DMS153 treated with DMSO at 0.1 percent for 48 hours (cell line): ENCODE measurements around the gene FRS2.

Source experiments
- DNase-seq: peaks from one replicate; lab custom pipeline; 2025; ENCODE audit not compliant: unreplicated experiment; lab: John Stamatoyannopoulos, UW

FRS2 gene

DNA sequence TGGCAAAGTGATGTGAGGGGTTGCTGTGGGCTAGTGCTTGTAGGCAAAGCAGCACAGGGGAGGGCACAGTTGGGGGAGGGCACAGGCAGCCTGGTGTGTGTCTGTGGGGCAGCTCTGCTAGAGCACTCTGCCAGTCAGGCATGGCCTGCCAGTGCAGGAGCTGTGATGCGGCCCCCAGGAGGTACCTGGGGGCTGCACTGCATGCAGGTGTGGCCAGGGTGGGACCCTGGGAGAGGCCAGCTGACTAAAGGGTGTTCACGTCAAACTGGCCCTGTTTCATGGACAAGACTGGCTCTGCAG is 54.1 kb downstream of the FRS2 start:
- DNase-seq, result no peak

DNA sequence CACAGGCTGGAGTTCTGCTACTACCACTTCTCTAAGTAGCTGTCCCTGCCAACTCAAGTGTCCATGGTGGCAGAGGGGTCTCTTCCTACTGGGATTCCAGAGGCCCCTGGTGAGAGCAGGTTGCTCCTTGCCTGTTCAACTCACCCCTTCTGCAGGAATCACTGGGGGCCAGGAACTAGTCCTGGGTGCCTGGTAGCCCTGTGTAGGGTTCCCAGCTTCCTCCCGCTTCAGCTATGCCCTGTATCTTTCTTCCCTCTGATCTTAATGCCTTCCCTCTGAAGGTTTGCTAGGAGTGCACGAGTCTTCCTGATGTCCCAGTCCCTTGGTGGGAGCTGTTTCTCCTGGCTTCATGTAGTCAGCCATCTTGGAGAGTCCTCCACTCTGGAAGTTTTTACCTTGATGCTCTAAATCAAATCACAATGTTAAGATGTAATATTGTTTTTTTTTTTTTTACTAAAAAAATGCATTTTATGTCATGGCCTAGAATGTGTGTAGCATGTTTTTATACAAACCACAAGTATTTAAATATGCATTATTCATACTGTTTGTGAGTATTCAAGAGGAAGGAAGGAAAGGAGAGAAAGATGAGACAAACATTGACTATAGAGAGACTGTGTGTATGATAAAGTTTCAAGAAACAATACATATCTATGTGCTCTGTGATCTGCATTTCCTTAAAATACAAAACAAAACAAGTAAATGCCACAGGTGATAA is 54.7 kb downstream of the FRS2 start:
- no peak for DNase-seq

DNA sequence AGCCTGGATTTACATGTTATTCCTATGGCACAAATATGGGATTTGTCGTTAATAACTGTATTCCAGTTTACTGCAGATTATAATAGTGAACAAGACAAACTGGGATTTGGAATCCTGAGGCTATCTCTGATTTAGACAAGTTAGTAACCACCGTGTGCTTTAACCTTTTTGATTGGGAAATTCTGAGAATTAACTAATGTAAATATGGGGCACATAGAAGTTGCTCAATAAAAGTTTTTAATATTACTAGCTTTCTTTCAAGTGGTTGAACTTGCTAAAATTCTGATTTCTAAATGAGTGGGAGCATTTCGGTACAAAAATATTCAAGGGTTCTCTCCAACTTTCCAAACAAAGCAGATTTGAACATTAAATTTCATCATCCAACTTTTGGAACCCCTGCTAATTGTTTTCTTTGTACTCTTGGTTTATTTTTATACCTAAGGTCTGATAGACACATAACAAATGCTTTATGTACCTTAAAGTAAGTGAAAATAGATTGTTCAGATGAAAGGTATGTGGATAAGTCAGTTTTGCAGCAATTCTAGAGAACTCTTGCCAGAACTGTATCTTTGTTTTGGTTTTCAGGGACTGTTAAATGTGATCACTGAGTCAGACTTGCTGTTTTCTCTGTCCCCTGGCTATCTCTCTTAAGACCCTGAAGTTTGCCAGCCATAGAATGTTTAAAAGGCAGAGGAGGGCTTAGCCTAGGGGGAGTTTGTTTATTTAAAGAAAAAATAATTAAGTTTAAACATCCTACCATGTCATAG is 57.5 kb downstream of the FRS2 start:
- no peak for DNase-seq

DNA sequence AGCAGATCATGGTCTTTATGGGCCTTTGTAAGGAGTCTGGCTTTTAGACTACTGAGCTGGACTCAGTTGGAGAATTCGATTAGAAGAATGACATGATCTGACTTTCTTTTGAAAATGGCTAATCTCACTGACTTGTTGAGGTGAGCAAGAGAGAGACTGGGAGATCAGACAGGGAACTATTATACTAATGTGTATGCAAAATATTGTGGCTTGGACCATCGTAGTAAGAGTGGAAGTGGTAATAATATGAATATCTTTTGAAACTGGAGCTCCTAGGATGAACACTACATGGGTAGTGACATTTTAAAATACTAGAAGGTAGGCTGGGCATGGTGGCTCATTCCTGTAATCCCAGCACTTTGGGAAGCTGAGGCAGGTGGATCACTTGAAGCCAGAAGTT is 58.8 kb downstream of the FRS2 start:
- DNase-seq, result no peak

DNA sequence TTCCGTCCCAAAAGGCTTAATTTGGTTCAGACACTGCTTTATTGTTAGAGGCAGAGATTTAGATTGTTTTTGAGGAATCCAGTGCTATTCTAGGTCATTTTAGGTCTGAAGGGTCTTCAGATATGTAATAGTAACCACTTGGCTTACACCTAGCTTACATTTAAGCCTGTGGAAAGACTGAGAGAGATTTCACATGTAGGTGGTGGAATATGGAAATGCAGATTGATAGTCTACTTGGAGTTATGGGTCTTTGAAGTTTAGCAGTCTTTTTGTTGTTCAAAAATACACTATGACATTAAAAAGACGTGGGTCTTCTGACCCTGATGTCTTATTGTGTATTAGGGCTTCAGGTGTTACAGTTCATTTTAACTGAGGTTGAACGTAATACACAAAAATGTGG is 63.7 kb downstream of the FRS2 start:
- no peak for DNase-seq

DNA sequence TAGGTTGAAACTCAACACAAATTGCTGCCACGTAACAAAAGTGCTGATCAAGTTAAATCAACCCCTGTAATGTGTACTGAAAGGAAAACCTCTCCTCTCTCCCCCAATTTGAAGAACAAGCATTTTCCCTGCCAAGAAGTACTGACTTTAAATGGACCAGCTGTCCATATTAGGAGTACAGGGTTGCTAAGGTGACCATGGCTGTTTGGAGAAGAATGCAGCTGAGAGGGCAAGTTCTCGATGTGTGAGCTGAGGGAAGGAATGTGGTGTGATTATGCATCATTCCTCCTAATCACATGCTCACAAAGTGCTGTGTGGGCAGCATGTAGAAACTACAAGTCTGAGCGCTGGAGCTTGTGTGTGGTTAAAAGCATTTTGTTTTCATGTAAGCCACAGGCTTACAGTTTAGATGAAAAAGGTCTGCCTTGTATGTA is 64.2 kb downstream of the FRS2 start:
- no peak for DNase-seq

DNA sequence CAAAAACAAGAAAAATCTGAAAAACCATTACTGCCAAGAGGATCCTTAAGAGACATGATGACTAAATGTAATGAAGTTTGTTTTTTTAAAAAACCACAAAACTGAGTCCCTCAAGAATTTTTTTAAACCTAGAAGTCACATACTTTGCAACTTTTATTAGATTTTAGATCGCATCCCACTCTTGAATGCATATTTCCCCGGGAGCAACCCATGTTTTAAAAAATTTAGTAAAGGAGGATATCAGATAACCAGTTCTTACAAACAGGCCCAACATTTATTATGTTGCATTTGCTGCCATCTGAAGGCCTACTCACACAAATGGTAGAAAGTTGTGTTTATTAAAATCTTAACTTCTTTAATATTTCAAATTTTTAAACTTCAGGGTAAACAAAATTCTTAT is 70.8 kb downstream of the FRS2 start:
- no peak for DNase-seq

DNA sequence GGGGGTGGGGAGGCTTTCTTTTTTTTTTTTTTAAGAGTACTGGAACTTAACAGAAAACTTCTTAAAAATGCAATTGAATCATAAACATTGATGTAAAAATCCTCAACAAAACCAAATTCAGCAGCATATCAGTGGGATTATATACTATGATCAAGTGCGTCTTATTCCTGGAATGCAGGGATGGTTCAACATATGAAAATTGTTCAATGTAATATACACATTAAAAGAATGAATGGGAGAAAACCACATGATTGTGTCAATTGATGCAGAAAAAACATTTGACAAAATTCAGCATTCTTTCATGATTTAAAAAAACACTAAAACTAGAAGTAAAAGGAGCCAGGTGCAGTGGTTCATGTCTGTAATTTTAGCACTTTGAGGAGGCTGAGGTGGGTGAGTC is 73.9 kb downstream of the FRS2 start:
- no peak for DNase-seq

DNA sequence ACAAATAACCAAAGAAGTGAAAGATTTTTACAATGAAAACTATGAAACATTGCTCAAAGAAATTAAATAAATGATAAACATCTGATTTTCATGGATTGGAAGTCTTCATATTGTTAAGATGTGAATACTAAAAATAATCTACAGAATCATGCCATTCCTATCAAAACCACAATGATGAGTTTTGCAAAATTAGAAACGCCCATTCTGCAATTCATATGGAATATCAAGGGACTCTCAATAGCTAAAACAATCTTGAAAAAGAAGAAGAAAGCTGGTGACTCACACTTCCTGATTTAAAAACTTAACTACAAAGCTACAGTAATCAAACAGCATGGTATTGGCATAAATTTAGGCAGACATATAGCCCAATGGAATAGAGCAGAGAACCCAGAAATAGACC is 74.9 kb downstream of the FRS2 start:
- DNase-seq, result no peak

DNA sequence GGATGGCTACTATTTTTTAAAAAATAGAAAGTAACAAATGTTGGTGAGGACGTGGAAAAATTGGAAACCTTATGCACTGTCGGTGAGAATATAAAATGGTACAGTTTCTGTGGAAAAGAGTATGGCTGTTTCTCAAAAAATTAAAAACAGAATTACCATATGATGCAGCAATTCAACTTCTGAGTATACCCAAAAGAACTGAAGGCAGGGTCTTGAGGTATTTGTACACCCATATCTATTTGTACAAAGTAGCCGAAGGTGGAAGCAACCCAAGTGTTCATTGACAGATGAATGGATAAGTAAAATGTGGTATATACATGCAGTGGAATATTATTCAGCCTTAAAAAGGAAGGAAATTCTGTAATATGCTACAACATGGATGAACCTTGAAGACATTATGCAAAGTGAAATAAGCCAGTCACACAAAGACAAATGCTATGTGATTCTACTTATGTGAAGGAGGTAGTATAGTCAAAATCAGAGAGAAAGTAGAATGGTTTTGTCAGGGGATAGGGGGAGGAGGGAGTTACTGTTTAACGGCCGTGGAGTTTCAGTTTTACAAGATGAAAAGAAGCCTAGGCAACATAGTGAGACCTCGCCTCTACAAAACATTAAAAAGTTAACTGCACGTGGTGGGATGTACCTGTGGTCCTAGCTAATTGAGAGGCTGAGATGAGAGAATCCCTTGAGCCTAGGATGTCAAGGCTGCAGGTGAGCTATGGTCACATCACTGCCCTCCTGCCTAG is 76.7 kb downstream of the FRS2 start:
- DNase-seq, result no peak

DNA sequence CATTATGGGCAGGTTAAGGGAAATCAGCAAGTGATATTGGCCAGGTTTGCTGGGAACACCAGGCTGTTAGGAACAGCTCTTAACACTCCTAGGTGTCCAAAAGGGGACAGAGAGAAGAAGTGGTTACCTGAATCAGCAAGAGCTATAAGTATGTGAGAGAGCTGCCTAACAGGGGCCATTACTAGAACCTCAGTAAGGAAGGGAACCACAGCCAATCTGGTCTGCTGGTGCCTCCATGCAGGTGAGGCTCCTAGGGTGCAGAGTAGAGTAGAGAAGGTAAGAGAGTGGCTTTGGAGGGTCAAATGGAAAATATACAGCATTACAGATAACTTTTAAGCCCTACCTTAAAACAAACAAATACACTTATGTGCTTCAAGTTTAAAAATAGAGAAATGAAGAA is 78.5 kb downstream of the FRS2 start:
- DNase-seq, result no peak

DNA sequence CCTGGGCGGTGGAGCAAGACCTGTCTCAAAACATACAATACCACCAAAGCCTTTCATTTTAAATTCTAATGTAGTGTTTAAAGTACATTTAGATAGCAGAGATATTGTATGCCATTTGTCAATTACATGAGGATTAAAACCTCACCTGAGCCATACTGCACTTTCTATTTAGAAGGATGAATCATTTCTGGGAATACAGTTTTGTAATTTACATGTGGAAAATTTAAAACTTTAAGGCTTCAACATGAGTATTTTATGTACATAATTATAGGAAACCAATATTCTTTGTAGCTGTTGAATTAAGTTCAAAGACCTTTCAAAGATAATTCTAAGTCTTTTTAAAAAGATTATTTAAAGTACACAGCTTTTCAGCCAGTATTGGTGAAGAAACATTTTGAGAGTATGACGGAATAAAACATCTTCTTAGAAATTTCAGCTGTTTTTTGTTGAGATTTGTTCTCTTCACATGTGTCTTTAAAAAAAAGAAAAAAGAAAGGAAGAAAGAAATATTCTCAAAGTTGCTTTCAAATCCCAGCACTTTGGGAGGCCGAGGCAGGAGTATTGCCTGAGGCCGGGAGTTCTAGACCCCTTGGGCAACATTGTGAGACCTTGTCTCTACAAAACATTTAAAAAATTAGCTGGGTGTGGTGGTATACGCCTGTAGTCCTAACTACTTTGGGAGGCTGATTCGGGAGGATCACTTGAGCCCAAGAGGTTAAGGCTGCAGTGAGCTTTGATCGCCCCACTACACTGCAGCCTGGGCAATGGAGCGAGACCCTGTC is 80.6 kb downstream of the FRS2 start:
- DNase-seq, result no peak

DNA sequence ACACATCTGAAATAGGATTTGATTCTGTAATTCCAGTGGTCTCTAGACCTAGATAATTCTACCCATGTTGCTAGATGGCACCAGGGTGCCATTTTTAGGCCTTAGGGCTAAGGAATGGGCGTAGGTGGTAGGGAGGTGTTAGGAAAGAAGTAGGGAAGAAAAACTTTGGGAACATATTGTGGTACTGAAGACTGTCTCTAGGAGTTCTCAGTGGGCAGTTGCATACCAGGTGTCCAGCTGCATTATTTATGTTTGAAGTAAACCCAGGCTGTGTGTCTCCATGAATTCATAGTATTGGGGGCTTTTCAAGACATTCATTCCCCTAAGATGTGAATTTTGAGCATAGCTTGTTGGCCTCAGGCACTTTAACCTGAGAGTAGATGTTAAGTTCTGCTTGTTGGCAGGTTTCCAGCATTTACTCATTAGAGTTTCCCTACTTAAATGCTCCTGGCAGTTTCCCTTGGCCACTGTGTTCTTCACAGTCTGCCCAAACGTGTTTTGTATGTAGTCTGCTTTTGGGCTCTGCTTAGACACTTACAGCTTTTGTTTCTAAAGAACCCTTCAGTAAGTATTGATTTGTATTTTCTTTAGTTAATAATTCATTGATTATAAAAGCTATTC is 83.5 kb downstream of the FRS2 start:
- DNase-seq, result peak; percentile 16

DNA sequence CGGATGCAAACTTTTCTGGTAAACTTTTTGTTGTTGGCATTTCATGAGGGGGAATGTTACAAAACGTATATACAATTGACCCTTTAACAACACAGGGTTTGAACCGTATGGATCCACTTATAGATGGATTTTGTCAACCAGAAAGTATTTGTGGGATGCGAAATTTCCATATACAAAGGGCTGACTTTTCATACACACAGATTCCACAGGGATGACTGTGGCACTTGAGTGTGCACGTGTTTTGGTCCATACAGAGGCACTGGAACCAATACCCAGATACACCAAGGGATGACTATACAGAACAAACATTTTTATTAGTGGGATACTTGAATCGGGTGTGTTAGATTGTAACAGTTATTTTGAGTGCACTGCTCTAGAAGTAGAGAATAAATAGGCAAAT is 85.3 kb downstream of the FRS2 start:
- DNase-seq, result no peak

DNA sequence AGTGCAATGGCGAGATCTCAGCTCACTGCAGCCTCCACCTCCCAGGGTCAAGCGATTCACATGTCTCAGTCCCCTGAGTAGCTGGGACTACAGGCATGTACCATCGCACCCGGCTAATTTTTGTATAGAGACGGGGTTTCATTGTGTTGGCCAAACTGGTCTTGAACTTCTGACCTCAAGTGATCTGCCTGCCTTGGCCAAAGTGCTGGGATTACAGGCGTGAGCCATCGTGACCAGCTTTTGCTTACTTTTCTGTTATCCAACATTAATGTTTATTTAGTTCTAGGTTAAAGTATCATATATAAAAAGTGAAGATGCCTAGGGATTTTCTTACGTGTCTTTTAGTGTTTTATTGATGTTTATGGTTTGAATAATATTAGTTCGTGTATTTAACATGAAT is 86.2 kb downstream of the FRS2 start:
- no peak for DNase-seq

DNA sequence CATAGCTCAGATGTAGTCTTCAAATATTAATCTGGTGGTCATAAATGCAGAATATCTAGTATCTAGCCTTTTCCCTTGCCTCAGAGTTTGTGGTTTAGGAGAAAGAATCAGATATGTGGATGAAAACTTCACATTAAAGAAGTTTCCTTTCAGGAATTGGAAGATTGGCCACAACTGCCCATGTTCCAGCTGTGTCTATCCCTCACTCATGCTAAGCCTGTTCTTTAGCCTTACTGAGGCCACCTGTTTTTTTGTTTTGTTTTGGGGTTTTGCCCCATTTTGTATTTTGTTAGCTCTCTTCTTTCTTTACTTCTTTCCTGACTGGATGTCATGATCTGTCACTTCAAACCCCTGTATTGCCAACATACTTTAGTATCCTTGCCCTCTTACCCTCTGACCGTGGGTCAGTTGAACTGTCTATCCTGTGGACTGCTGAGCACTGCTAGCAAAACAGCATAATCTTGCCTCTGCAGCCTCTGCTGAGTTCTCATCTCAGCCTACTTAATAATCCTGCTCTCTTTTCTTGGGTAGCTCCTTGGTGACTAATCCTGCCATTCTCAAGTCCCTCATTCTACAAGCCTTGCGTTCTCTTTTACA is 93.1 kb downstream of the FRS2 start:
- DNase-seq, result no peak

DNA sequence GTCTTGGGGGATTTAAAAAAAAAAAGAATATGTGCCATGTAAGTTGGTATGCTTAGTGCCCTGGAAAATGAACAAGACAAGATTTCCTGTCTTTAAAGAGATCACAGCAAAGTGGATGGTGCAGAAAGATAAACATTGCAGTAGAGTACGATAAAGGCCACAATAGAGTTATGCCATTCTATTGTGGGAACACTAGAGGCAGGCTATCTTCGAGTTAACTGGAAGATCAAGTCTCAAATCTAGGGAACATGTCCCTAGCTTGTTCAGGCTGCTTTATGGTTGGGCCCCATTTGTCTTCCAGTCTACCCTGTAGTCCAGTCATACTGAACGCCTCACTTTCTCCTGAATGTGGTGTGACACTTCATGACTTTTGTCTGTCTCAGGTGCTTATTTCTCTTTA is 96.4 kb downstream of the FRS2 start:
- no peak for DNase-seq

DNA sequence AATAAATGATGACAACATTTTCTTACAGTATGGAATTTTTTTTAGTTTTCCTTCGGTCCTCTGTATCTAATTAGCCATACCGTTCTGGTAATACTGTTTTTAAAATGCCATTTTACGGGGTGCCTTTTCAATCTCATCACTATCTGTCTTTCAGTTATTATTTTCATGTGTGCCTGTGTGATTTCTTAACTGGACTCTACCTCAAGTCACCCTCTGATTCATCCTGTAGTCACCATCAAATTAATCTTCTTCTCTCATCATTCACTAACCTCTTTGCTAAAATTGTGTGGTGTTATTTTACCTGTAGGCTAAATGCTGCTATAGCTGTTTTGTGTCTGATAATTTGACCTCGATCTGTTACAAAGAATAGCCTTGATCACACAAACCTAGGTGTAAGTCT is 99.0 kb downstream of the FRS2 start:
- DNase-seq, result no peak

DNA sequence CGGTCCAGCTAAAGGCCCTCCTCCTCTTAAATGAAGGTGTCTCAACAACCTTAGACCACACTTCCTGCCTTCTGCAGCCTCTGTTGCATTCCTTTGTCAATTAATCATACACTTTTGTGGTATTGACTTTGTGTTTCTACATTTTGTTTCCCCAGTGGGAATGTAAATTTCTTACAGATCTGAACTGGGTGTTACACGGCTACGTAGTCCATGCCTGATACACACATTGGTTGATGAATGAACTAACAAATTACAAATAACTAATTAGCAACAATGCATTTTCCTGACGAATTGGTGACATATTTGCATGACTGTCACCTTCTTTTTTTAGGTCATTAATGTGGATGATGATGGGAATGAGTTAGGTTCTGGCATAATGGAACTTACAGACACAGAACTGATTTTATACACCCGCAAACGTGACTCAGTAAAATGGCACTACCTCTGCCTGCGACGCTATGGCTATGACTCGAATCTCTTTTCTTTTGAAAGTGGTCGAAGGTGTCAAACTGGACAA is 99.9 kb downstream of the FRS2 start:
- no peak for DNase-seq
